Heart left ventricle (tissue), 16 donors: ENCODE results near the gene CAMSAP2. TPM values are rescaled to one million over a fixed set of nuclear protein-coding genes. Genes with fewer than 3 reads are reported as not detected.
A peak's percentile ranks its signal among the peaks of the same experiment; 100 is the strongest.

Source experiments
- ATAC-seq, 4 donors: fragments of 200-7000 bp; cut with Tn5 transposase; one replicate each; pipeline ENCODE4 v1.9.1; 2020 to 2022; ENCODE audit warnings: moderate library complexity in 4 of 4, mild to moderate bottlenecking in 3 of 4, moderate number of reproducible peaks in 1 of 4
- DNase-seq, 5 donors: peaks; one replicate each; pipeline ENCODE4 v3.0.0-alpha.2; 2020
- H3K27ac ChIP-seq, 12 donors: fragments of 200-600 bp; sonication (generic) in 4 of 12; one replicate each; pipeline versions ENCODE4 v1.5.0 to v1.8.0; 2016 to 2022; ENCODE audit warnings: mild to moderate bottlenecking in 2 of 12
- H3K27me3 ChIP-seq, 9 donors: fragments of 200-600 bp; sonication (generic) in 2 of 9; one replicate each; pipeline versions ENCODE4 v1.5.1 to v1.8.0; 2016 to 2022; ENCODE audit warnings: mild to moderate bottlenecking in 3 of 9
- H3K36me3 ChIP-seq, 9 donors: fragments of 200-600 bp; sonication (generic) in 2 of 9; one replicate each; pipeline versions ENCODE4 v1.5.0 to v1.8.0; 2018 to 2022; ENCODE audit warnings: mild to moderate bottlenecking in 2 of 9
- H3K4me1 ChIP-seq, 12 donors: fragments of 200-600 bp; sonication (generic) in 4 of 12; one replicate each; pipeline versions ENCODE4 v1.5.0 to v1.8.0; 2016 to 2022; ENCODE audit warnings: mild to moderate bottlenecking in 3 of 12
- H3K4me3 ChIP-seq, 12 donors: fragments of 200-600 bp; sonication (generic) in 4 of 12; one replicate each; pipeline versions ENCODE4 v1.5.0 to v1.8.0; 2017 to 2022; ENCODE audit warnings: mild to moderate bottlenecking in 9 of 12, moderate library complexity in 4 of 12
- H3K9me3 ChIP-seq, 12 donors: fragments of 200-600 bp; sonication (generic) in 4 of 12; one replicate each; pipeline versions ENCODE4 v1.5.0 to v1.8.0; 2016 to 2022; ENCODE audit warnings: mild to moderate bottlenecking in 1 of 12
- CTCF ChIP-seq, 12 donors: fragments of 200-600 bp; sonication (generic) in 4 of 12; IDR thresholded peaks; one replicate each; pipeline versions ENCODE4 v1.5.0 to v1.8.0; 2018 to 2022; ENCODE audit warnings: antibody characterized with exemption in 12 of 12, mild to moderate bottlenecking in 5 of 12
- POLR2A ChIP-seq, 2 donors: fragments of 450-650 bp; IDR thresholded peaks; one replicate each; pipeline ENCODE4 v1.6.1; 2017; ENCODE audit warnings: antibody characterized with exemption in 2 of 2, mild to moderate bottlenecking in 2 of 2, moderate library complexity in 2 of 2
- WGBS, 4 donors: extraction: QIAGEN DNeasy Blood & Tissue Kit in 2 of 4; methylation state at CpG; one replicate each; pipeline versions ENCODE4 v1.1.5 to v1.1.7; 2013 to 2018; 5-methylcytosine and 5-hydroxymethylcytosine counted together
- intact Hi-C, 10 donors: fragments of 100-400 bp; cut with DNase I; formaldehyde crosslinking; loops; one replicate each; pipeline versions ENCODE4 v1.11.1 to v1.14.2; 2022
- polyA plus RNA-seq, 2 donors: library from polyadenylated mRNA; stranded (reverse); fragments of 200-250 nt; gene quantifications; one replicate each; pipeline ENCODE4 v1.2.3, GENCODE V29; 2013
- total RNA-seq, 9 donors: library from RNA; depleted of rRNA in 2 of 9; stranded (reverse); fragments of >200 nt in 2 of 9; fragmentation: NEBNext Ultra II Directional in 3 of 9; extraction: Animal tissue kit (Norgen Biotek cat#: 25700) in 3 of 9; gene quantifications; one replicate each; pipeline versions ENCODE4 v1.1.0 to v1.2.4, GENCODE V29; 2016 to 2023
- donor health status: ischemic (EF 13 %, LVEDD 7.1; RV severe dilation, severe dysfunction).
- donor health status: healthy with polysubstance abuse.
- donor health status: DM: no; HTN: yes; CAD: no.
- donor health status: DM: no; HTN: no; CAD: no.
- donor health status: ischemic (EF 25% LVEDD 6.9; RV normal size, moderate dysfunction).
- donor health status: ischemic (EF 25% LVEDD 5.7; RV mildly dilated, moderate dysfunction).
- donor health status: healthy.
- donor health status: DM: yes; HTN: yes; CAD: no.
- donor health status: ischemic (EF 35%, LVEDD 5.7; RV mildly dilated, moderate dysfunction).
- donor health status: nonischemic (EF 11% LVEDD 7.7; RV severe dilation, severe dysfunction).
- donor health status: DM: yes; HTN: yes; CAD: no.
- donor health status: PGD.
- donor health status: ischemic (EF 29% LVEDD 5.4; RV normal size, mild dysfunction).
- donor health status: nonischemic (EF 23%, LVEDD 6.1; RV moderate dilation, normal function).

CAMSAP2 gene
- total and polyA plus RNA-seq, 11 donors, result 7.0 to 53.7 (median 36.1) TPM

GRCh38 chr1:200890818-200891773 is 152.4 kb downstream of the CAMSAP2 start:
- 2 to 3% (median 3%) methylated on average over 52 to 72 of the region's 72 CpGs for WGBS, 4 donors
- Histone ChIP-seq H3K9me3 (no peaks in the 10 kb centered on the region), H3K27ac (no peak overlapping the region), H3K27me3 (peaks cover 4 to 46% (median 31%) of the 10 kb centered on the region in 9 donors), H3K4me3 (peak overlapping the region; percentile 21 to 62 (median 45)), H3K4me1 (peaks cover 0 to 35% (median 11%) of the 10 kb centered on the region in 12 donors), H3K36me3 (no peaks in the 10 kb centered on the region)
- intact Hi-C loops, result loop anchor here in 1 of 10 donors (5.0 kb wide), 1 partner anchor 151 kb away; no protein-coding TSS in a partner anchor
- no peak for TF ChIP-seq POLR2A (IDR thresholded peaks at IDR 0.05)
- TF ChIP-seq CTCF (IDR thresholded peaks at IDR 0.05), result peak in 8 of 12 donors; percentile 5 to 37 (median 15)
- ATAC-seq, result peak in 2 of 4 donors; percentile 52 to 64
- DNase-seq, result no peak

GRCh38 chr1:200891774-200892157 is 153.1 kb downstream of the CAMSAP2 start:
- Histone ChIP-seq H3K4me1 (peaks cover 0 to 35% (median 11%) of the 10 kb centered on the region in 12 donors), H3K9me3 (no peaks in the 10 kb centered on the region), H3K27me3 (peaks cover 4 to 46% (median 31%) of the 10 kb centered on the region in 9 donors), H3K4me3 (peak overlapping the region in 9 of 12 donors; percentile 21 to 62 (median 50)), H3K36me3 (no peaks in the 10 kb centered on the region), H3K27ac (no peak overlapping the region)
- WGBS, 4 donors, result 11 to 22% (median 16%) methylated on average over 8 of the region's 8 CpGs
- DNase-seq (no peak), ATAC-seq (no peak)
- intact Hi-C loops, result loop anchor here in 1 of 10 donors (5.0 kb wide), 1 partner anchor 151 kb away; no protein-coding TSS in a partner anchor
- no peak for TF ChIP-seq CTCF (IDR thresholded peaks at IDR 0.05)
- TF ChIP-seq POLR2A (IDR thresholded peaks at IDR 0.05), result no peak

- H3K4me3 ChIP-seq, result no peak overlapping the region
- H3K4me1 ChIP-seq, result peaks cover 0 to 35% (median 11%) of the 10 kb centered on the region in 12 donors
- WGBS, 4 donors, result 48 to 59% (median 54%) methylated on average over 3 to 4 of the region's 4 CpGs
- H3K9me3 ChIP-seq, result no peaks in the 10 kb centered on the region
- TF ChIP-seq POLR2A (IDR thresholded peaks at IDR 0.05), result no peak
- no peak for TF ChIP-seq CTCF (IDR thresholded peaks at IDR 0.05)
- H3K36me3 ChIP-seq, result no peaks in the 10 kb centered on the region
- no peak for ATAC-seq
- intact Hi-C loops, result loop anchor here in 1 of 10 donors (5.0 kb wide), 1 partner anchor 150 kb away; no protein-coding TSS in a partner anchor
- no peak for DNase-seq
- H3K27me3 ChIP-seq, result peaks cover 4 to 44% (median 31%) of the 10 kb centered on the region in 9 donors
- no peak overlapping the region for H3K27ac ChIP-seq
Measured at GRCh38 chr1:200892546-200892945, 153.9 kb downstream of the CAMSAP2 start.

- DNase-seq, result no peak
- H3K27me3 ChIP-seq, result peaks cover 4 to 40% (median 31%) of the 10 kb centered on the region in 9 donors
Measured at GRCh38 chr1:200892958-200893357, 154.3 kb downstream of the CAMSAP2 start.

More at GRCh38 chr1:200892958-200893357, 154.3 kb downstream of the CAMSAP2 start:
- no peak for TF ChIP-seq CTCF (IDR thresholded peaks at IDR 0.05)
- no peak for TF ChIP-seq POLR2A (IDR thresholded peaks at IDR 0.05)
- no peaks in the 10 kb centered on the region for H3K9me3 ChIP-seq
- H3K4me1 ChIP-seq, result peaks cover 0 to 33% (median 11%) of the 10 kb centered on the region in 12 donors
- H3K36me3 ChIP-seq, result no peaks in the 10 kb centered on the region
- no peak overlapping the region for H3K27ac ChIP-seq
- intact Hi-C loops, result loop anchor here in 1 of 10 donors (5.0 kb wide), 1 partner anchor 149 kb away; no protein-coding TSS in a partner anchor
- H3K4me3 ChIP-seq, result no peak overlapping the region
- no peak for ATAC-seq
